Neutrophil (primary cell): ENCODE results near the gene JAG2.

Experiments
- H3K27ac ChIP-seq: fragments of 200-600 bp; sonication (generic); 2 replicates; pipeline ENCODE4 v1.5.1; 2016; ENCODE audit warnings: mild to moderate bottlenecking, moderate library complexity
- H3K27me3 ChIP-seq: fragments of 200-600 bp; sonication (generic); 2 replicates; pipeline ENCODE4 v1.6.0; 2016; ENCODE audit warnings: mild to moderate bottlenecking
- H3K36me3 ChIP-seq: fragments of 200-600 bp; sonication (generic); 2 replicates; pipeline ENCODE4 v1.5.1; 2017
- H3K4me1 ChIP-seq, 2 experiments: fragments of 200-600 bp in 1 of 2; sonication (generic) in 1 of 2; 1 replicate in 1 of 2; 2 replicates in 1 of 2; pipeline versions ENCODE4 v1.5.1 to v1.6.1; 2013 to 2016; ENCODE audit warnings: low read depth in 1 of 2, low read length in 1 of 2, mild to moderate bottlenecking in 1 of 2, moderate library complexity in 1 of 2; ENCODE audit not compliant: control insufficient read depth in 1 of 2, insufficient read depth in 1 of 2
- H3K4me3 ChIP-seq, 2 experiments: fragments of 200-600 bp in 1 of 2; sonication (generic) in 1 of 2; 1 replicate in 1 of 2; 2 replicates in 1 of 2; pipeline ENCODE4 v1.5.1; 2013 to 2016; ENCODE audit warnings: low read depth in 1 of 2, low read length in 1 of 2, mild to moderate bottlenecking in 1 of 2, moderate library complexity in 1 of 2
- H3K9me3 ChIP-seq: fragments of 200-600 bp; sonication (generic); 2 replicates; pipeline ENCODE4 v1.5.1; 2016
- TF ChIP-seq, protein P1 (sequence below): fragments of 200-600 bp; sonication (generic); IDR thresholded peaks from 2 replicates; pipeline ENCODE4 v1.5.1; 2016; ENCODE audit warnings: antibody characterized with exemption

Gene JAG2

DNA sequence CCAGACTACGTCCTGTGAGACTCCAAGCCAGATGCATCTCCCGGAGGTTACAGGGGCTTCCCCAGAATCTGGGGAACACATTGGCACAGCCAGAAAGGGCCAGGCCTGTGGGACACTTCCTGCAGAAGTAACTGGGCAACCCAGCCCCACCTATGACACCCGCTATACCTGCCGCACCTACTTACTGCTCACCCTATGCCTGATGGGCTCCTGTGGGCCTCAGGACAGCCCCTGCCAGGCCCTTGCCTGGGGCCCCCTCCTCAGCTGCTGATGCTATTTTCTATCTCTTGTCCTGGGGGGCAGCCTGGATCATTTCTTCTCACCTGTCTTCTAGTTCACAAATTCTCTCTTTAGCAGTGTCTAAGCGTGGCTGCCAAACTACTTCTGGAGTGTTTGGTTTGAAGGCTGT lies 28.7 kb downstream of the JAG2 start:
- Histone ChIP-seq H3K27me3 (no peaks in the 10 kb centered on the region), H3K4me3 (no peak overlapping the region), H3K9me3 (no peaks in the 10 kb centered on the region), H3K4me1 (no peaks in the 10 kb centered on the region), H3K27ac (no peak overlapping the region), H3K36me3 (no peaks in the 10 kb centered on the region)
- TF ChIP-seq, protein P1, sequence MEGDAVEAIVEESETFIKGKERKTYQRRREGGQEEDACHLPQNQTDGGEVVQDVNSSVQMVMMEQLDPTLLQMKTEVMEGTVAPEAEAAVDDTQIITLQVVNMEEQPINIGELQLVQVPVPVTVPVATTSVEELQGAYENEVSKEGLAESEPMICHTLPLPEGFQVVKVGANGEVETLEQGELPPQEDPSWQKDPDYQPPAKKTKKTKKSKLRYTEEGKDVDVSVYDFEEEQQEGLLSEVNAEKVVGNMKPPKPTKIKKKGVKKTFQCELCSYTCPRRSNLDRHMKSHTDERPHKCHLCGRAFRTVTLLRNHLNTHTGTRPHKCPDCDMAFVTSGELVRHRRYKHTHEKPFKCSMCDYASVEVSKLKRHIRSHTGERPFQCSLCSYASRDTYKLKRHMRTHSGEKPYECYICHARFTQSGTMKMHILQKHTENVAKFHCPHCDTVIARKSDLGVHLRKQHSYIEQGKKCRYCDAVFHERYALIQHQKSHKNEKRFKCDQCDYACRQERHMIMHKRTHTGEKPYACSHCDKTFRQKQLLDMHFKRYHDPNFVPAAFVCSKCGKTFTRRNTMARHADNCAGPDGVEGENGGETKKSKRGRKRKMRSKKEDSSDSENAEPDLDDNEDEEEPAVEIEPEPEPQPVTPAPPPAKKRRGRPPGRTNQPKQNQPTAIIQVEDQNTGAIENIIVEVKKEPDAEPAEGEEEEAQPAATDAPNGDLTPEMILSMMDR = no peak

DNA sequence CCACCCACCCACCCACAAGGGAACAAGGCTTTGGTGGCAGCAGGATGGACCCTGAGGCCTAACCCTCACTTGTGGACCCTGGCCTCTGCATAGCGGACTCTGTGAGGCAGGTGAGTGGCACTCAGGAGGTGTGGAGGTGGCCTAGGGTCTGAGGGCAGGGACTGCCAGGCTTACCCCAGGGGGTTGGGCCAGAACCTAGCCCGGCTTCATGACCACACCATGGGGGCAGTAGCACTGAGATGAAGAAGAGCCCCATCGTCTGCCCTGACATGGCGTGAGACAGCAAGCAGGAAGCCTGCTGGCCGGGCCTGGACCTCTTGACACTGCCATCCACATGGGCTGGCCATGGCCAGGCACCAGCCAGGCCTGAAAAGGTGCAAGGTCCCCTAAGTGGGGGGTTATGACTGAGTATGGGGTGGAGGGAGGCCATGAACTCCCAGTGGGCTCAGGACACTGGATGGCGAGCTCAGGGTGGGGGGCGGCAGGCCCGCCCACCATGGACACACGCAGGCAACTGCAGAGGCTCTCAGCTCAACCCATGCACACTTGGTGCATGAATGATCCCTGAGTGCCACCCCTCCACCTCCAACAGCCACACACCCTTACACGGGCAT lies 29.3 kb downstream of the JAG2 start:
- Histone ChIP-seq H3K4me3 (no peak overlapping the region), H3K27ac (no peak overlapping the region), H3K9me3 (no peaks in the 10 kb centered on the region), H3K27me3 (no peaks in the 10 kb centered on the region), H3K4me1 (no peaks in the 10 kb centered on the region), H3K36me3 (no peaks in the 10 kb centered on the region)
- TF ChIP-seq, protein P1 = no peak

DNA sequence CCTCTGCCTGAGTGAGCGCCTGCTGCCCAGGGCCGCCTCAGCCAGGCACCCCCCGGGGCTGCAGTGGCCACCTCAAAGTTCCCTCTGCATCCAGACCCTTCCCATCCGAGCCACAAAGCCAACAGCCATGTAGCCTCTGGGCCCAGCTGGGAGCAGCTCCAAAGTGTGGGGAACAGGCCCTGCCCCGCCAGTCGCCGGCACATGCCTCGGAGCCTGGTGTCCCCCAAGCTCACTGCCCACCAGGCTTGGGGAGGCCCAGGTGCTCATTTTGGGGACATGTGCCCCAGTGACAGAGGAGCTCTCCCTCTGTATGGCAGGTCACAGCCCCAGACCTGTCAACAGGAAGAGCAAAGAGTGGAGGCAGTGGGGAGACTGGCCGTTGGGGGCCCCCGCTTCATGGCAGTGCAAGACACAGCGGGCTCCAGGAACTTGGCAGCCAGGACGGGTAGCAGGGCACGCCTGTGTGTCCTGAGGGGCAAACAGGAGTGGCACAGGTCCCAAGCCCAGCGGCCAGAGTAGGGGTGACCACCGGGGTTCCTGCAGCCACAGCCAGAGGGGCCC lies 29.9 kb downstream of the JAG2 start:
- Histone ChIP-seq H3K27me3 (peaks cover 2% of the 10 kb centered on the region), H3K9me3 (no peaks in the 10 kb centered on the region), H3K4me1 (no peaks in the 10 kb centered on the region), H3K4me3 (no peak overlapping the region), H3K27ac (no peak overlapping the region), H3K36me3 (no peaks in the 10 kb centered on the region)
- TF ChIP-seq, protein P1 = no peak

DNA sequence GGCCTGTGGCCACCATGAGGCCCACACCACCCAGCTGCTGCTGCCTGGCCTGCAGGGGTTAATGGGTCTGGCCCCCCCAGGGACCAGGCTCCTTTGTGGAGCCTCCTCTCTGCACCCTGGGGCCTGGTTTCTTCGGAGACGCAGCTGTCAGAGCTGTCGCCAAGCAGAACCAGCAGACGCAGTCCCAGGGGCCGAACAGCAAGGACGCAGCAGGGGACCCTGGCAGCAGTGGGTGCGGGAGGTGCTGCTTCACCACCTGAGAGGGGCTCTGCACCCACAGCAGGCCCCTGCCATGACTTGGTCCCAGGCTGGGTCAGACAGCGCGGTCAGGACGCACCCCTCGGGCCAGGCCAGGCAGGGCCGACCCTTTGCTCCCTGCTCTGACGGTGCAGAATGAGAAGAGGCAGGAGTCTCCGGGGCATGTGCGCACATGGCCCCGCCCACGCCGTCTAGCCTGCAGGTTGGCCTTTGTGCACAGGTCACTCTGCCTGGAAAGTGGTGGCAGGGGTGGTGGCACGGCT lies 30.5 kb downstream of the JAG2 start:
- TF ChIP-seq, protein P1 = no peak
- Histone ChIP-seq H3K4me1 (no peaks in the 10 kb centered on the region), H3K27me3 (peaks cover 7% of the 10 kb centered on the region), H3K9me3 (no peaks in the 10 kb centered on the region), H3K36me3 (no peaks in the 10 kb centered on the region), H3K27ac (no peak overlapping the region), H3K4me3 (no peak overlapping the region)

DNA sequence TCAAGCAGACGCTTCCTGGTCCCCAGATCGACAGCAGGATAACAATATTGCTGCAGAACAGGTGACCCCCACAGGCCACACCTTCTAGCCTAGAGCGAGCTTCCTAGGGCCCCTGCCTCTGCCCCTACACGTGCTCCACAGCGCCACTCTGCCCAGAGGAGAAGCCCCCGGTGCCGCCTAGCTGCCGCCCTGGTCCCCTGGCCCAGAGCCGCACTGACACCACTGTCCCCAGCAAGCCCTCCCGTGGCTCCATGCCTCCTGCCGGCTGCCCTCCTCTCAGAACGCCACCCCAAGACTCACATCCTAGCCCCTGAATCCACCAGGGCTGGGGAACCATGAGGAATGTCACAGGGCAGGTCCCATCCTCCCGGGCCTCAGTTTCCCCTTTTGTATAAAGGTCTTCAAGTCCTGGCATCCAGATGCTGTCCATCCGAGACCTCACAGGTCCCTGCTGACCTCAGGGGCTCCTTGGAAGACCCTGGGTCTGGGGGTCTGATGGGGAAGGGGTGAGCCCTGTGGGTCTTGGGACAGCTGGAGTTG lies 31.0 kb downstream of the JAG2 start:
- TF ChIP-seq, protein P1 = no peak
- H3K36me3 ChIP-seq = no peaks in the 10 kb centered on the region
- no peaks in the 10 kb centered on the region for H3K9me3 ChIP-seq
- H3K27me3 ChIP-seq = peaks cover 8% of the 10 kb centered on the region
- H3K4me1 ChIP-seq = no peaks in the 10 kb centered on the region
- H3K27ac ChIP-seq = no peak overlapping the region
- H3K4me3 ChIP-seq = no peak overlapping the region
